HG02610 (cell line): ENCODE results near the gene SLC24A2.
"Not testable (repeated sequence)": the region's sequence is repeated elsewhere in the genome, so short reads cannot be mapped to it uniquely, and the experiment has no call there.

Experiments
- ATAC-seq: cut with Tn5 transposase; IDR thresholded peaks from one replicate; pipeline ENCODE4 v1.9.1; 2021; ENCODE audit warnings: mild to moderate bottlenecking, moderate library complexity; ENCODE audit not compliant: unreplicated experiment

The SLC24A2 gene

GRCh38 chr9:19788614-19789271 lies at the start of gene SLC24A2:
SLC24A2 (minus strand) TSS chr9:19789037.
- ATAC-seq = no peak

GRCh38 chr9:19833331-19833730 lies 44.5 kb upstream of the SLC24A2 start:
- ATAC-seq = not testable (repeated sequence)

- no peak for ATAC-seq
Measured at GRCh38 chr9:19830796-19831195, 42.0 kb upstream of the SLC24A2 start.

GRCh38 chr9:19828576-19829109 lies 39.8 kb upstream of the SLC24A2 start:
- no peak for ATAC-seq

- no peak for ATAC-seq
Measured at GRCh38 chr9:19816769-19817168, 27.9 kb upstream of the SLC24A2 start.

- ATAC-seq = no peak
Measured at GRCh38 chr9:19812194-19812593, 23.4 kb upstream of the SLC24A2 start.

- no peak for ATAC-seq
Measured at GRCh38 chr9:19809422-19810269, 20.8 kb upstream of the SLC24A2 start.

GRCh38 chr9:19807182-19807892 lies 18.5 kb upstream of the SLC24A2 start:
- ATAC-seq = no peak

GRCh38 chr9:19804431-19804830 lies 15.6 kb upstream of the SLC24A2 start:
- no peak for ATAC-seq

- ATAC-seq = no peak
Measured at GRCh38 chr9:19800884-19801283, 12.0 kb upstream of the SLC24A2 start.

- ATAC-seq = no peak
Measured at GRCh38 chr9:19799784-19800183, 10.9 kb upstream of the SLC24A2 start.

GRCh38 chr9:19788152-19788551 lies 685 bp downstream of the SLC24A2 start:
- ATAC-seq = no peak

GRCh38 chr9:19787672-19788071 lies 1.2 kb downstream of the SLC24A2 start:
- ATAC-seq = no peak

- no peak for ATAC-seq
Measured at GRCh38 chr9:19785230-19785629, 3.6 kb downstream of the SLC24A2 start.

GRCh38 chr9:19784136-19784535 lies 4.7 kb downstream of the SLC24A2 start:
- no peak for ATAC-seq

- ATAC-seq = no peak
Measured at GRCh38 chr9:19783500-19783899, 5.3 kb downstream of the SLC24A2 start.

GRCh38 chr9:19782005-19782404 lies 6.8 kb downstream of the SLC24A2 start:
- no peak for ATAC-seq

GRCh38 chr9:19781240-19781639 lies 7.6 kb downstream of the SLC24A2 start:
- no peak for ATAC-seq

GRCh38 chr9:19771446-19771845 lies 17.4 kb downstream of the SLC24A2 start:
- no peak for ATAC-seq

GRCh38 chr9:19770973-19771372 lies 17.9 kb downstream of the SLC24A2 start:
- no peak for ATAC-seq

- no peak for ATAC-seq
Measured at GRCh38 chr9:19769213-19769612, 19.6 kb downstream of the SLC24A2 start.
